Gastroesophageal sphincter (tissue), 3 donors: ENCODE results near the gene TMSB10.

Experiments
- POLR2AphosphoS5 ChIP-seq: sonication (generic); formaldehyde crosslinking; IDR thresholded peaks from one replicate; pipeline ENCODE4 v1.6.1; 2017; ENCODE audit warnings: antibody characterized with exemption
- TF ChIP-seq, protein P1 (sequence below), 4 experiments: fragments of 200-600 bp in 2 of 4; fragments of 450-650 bp in 2 of 4; sonication (generic) in 1 of 4; IDR thresholded peaks; one replicate each; pipeline ENCODE4 v1.5.1; 2017 to 2019; ENCODE audit warnings: antibody characterized with exemption in 4 of 4, mild to moderate bottlenecking in 2 of 4, moderate library complexity in 2 of 4

- TF ChIP-seq, protein P1, sequence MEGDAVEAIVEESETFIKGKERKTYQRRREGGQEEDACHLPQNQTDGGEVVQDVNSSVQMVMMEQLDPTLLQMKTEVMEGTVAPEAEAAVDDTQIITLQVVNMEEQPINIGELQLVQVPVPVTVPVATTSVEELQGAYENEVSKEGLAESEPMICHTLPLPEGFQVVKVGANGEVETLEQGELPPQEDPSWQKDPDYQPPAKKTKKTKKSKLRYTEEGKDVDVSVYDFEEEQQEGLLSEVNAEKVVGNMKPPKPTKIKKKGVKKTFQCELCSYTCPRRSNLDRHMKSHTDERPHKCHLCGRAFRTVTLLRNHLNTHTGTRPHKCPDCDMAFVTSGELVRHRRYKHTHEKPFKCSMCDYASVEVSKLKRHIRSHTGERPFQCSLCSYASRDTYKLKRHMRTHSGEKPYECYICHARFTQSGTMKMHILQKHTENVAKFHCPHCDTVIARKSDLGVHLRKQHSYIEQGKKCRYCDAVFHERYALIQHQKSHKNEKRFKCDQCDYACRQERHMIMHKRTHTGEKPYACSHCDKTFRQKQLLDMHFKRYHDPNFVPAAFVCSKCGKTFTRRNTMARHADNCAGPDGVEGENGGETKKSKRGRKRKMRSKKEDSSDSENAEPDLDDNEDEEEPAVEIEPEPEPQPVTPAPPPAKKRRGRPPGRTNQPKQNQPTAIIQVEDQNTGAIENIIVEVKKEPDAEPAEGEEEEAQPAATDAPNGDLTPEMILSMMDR (IDR thresholded peaks at IDR 0.05) = no peak
- TF ChIP-seq POLR2AphosphoS5 = no peak
Measured at GRCh38 chr2:84899304-84900204, 5.9 kb upstream of the TMSB10 start.
